Measurements from ENCODE around the gene DAB1.

Gene DAB1

DNA sequence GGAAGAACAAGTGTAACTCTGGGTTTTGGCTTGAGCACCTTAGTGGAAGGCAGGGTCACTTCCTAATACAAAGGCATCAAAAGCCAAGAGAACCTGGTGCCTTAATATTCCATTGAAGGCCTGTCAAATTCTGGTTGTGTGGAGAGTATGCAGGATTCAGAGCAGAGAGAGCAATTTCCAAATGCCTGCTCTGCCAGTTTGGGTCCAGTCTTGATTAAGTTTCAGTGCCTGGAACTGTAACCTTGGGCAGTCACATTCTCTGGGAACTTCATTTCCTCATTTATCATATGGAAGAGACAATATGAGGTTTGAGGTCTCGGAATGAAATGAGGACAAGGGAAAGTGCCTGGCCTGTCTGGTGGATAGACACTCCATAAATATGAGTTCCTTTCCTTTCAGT lies 260.1 kb downstream of the DAB1 start:
- intact Hi-C loops (cut with DNase I; ENCODE audit: low total_unique reads): no loop called here
- no peaks in the 10 kb centered on the region for H3K4me1 ChIP-seq
- H3K27me3 ChIP-seq: no peaks in the 10 kb centered on the region
- no peak overlapping the region for H3K4me3 ChIP-seq
- no peak for DNase-seq
- no peaks in the 10 kb centered on the region for H3K9me3 ChIP-seq
- no peak overlapping the region for H3K27ac ChIP-seq
- H3K36me3 ChIP-seq: no peaks in the 10 kb centered on the region
- TF ChIP-seq, protein P1, sequence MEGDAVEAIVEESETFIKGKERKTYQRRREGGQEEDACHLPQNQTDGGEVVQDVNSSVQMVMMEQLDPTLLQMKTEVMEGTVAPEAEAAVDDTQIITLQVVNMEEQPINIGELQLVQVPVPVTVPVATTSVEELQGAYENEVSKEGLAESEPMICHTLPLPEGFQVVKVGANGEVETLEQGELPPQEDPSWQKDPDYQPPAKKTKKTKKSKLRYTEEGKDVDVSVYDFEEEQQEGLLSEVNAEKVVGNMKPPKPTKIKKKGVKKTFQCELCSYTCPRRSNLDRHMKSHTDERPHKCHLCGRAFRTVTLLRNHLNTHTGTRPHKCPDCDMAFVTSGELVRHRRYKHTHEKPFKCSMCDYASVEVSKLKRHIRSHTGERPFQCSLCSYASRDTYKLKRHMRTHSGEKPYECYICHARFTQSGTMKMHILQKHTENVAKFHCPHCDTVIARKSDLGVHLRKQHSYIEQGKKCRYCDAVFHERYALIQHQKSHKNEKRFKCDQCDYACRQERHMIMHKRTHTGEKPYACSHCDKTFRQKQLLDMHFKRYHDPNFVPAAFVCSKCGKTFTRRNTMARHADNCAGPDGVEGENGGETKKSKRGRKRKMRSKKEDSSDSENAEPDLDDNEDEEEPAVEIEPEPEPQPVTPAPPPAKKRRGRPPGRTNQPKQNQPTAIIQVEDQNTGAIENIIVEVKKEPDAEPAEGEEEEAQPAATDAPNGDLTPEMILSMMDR (IDR thresholded peaks at IDR 0.05): no peak

DNA sequence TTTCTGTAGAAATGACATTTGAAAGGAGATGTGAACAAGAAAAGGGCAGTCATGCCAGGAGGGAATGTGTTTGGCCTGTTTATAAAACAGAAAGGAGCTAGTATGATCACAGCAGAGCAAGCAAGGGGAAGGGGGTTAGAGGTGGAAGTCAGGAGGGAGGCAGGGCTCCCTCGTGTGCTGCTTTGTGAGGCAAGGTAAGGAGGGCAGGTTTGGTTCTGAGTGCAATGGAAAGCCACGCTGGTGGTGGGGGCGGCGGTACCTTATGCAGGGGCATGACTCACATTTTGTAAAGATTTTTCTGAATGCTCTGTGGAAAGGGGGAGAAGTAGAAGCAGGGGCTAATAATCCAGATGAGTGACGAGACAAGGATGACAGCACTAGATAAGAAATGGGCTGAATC lies 260.5 kb downstream of the DAB1 start:
- no peak for DNase-seq
- intact Hi-C loops (cut with DNase I; ENCODE audit: low total_unique reads): no loop called here
- Histone ChIP-seq H3K9me3 (no peaks in the 10 kb centered on the region), H3K4me1 (no peaks in the 10 kb centered on the region), H3K4me3 (no peak overlapping the region), H3K27me3 (no peaks in the 10 kb centered on the region), H3K27ac (no peak overlapping the region), H3K36me3 (no peaks in the 10 kb centered on the region)
- TF ChIP-seq, protein P1 (IDR thresholded peaks at IDR 0.05): no peak

DNA sequence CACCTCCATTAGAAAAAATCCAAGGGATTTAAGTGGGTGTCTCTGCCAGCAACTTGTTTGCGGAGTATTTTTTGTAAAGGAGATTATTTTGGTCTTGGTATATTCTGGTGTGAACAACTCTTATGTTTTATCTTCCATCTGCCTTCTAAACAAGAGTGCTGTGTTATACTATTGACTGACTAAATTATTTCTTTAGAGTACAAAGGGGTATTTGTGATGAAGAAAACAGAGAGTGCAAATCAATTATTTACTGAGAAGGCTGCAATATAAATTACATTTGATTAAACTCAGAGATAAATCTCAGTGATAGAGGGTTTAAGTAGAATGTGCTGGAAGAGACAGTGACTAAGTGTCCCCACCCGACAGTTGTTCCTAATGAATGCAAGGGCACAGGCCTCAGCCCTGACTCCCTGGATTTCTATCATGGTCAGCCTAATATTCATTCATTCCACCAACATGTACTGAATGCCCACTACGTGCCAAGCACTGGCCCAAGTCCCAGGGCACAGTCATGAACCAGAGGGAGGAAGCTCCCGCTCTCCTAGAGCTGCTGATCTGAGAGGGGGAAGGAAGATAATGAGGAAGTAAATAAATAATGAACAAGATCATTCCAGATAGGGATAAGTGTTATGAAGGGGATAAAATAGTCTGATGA lies 261.1 kb downstream of the DAB1 start:
- no peak for DNase-seq
- TF ChIP-seq, protein P1 (IDR thresholded peaks at IDR 0.05): no peak
- Histone ChIP-seq H3K4me1 (no peaks in the 10 kb centered on the region), H3K27ac (no peak overlapping the region), H3K9me3 (no peaks in the 10 kb centered on the region), H3K27me3 (no peaks in the 10 kb centered on the region), H3K4me3 (no peak overlapping the region), H3K36me3 (no peaks in the 10 kb centered on the region)
- intact Hi-C loops (cut with DNase I; ENCODE audit: low total_unique reads): no loop called here

DNA sequence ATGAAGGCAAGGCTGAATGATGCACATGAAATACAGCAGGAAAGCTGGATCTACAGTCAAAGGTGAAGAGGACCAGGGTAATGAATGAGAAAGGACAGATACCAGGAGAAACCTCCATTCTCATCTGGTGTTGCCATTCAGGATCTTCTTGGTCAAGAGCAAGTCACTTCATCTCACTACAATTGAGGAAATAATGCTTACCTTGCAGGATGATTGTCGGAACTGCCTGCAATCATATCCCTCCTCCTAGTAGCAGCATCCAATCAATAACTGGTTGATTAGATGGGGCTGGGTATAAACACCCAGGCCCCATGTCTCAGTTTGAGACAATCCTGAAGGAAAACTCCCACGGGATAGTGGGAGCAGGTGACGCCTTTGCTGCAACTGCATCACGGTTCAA lies 263.3 kb downstream of the DAB1 start:
- intact Hi-C loops (cut with DNase I; ENCODE audit: low total_unique reads): no loop called here
- no peaks in the 10 kb centered on the region for H3K9me3 ChIP-seq
- no peaks in the 10 kb centered on the region for H3K36me3 ChIP-seq
- no peaks in the 10 kb centered on the region for H3K4me1 ChIP-seq
- no peak overlapping the region for H3K27ac ChIP-seq
- H3K27me3 ChIP-seq: no peaks in the 10 kb centered on the region
- H3K4me3 ChIP-seq: no peak overlapping the region
- TF ChIP-seq, protein P1 (IDR thresholded peaks at IDR 0.05): no peak
- no peak for DNase-seq

DNA sequence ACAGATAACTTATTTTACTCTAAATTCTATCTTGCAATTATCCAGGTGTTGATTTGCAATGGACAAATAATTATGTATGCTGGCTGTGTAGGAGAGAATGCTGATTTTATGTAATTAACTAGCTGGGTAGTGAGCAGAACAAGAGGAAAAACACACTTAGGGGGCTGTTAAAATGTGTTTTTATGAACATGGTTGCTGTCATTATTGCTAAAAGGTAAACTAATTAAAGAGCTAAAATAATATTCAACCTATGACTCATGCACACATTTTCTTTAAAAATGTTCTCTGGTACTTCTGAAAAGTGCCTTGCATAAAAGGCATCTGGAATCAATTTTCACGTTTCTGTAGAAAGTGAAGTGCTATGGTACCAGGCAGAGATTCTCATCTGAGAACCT lies 265.3 kb downstream of the DAB1 start:
- H3K36me3 ChIP-seq: no peaks in the 10 kb centered on the region
- H3K27me3 ChIP-seq: no peaks in the 10 kb centered on the region
- H3K4me1 ChIP-seq: no peaks in the 10 kb centered on the region
- TF ChIP-seq, protein P1 (IDR thresholded peaks at IDR 0.05): no peak
- no peaks in the 10 kb centered on the region for H3K9me3 ChIP-seq
- DNase-seq: no peak
- intact Hi-C loops (cut with DNase I; ENCODE audit: low total_unique reads): no loop called here
- no peak overlapping the region for H3K27ac ChIP-seq
- no peak overlapping the region for H3K4me3 ChIP-seq

All from tibial artery (tissue), 4 donors.